Stimulated activated CD8-positive, alpha-beta memory T cell treated with anti-CD3 and anti-CD28 coated beads, Interleukin-2, amount 100 ng/mL, for 1 hour (primary cell): Measurements from ENCODE around the gene CEP19.

Experiments
- DNase-seq, 2 donors: peaks; one replicate each; pipeline ENCODE4 v3.0.0-alpha.2; 2020; ENCODE audit warnings: low read depth in 2 of 2

Gene CEP19

GRCh38 chr3:196666001-196666867 is 45.8 kb downstream of the CEP19 start:
- DNase-seq = no peak

- no peak for DNase-seq
Observed at GRCh38 chr3:196662711-196663571, 49.1 kb downstream of the CEP19 start.

- no peak for DNase-seq
Observed at GRCh38 chr3:196662033-196662432, 50.0 kb downstream of the CEP19 start.

- DNase-seq = no peak
Observed at GRCh38 chr3:196661400-196661799, 50.6 kb downstream of the CEP19 start.

- no peak for DNase-seq
Observed at GRCh38 chr3:196660381-196661166, 51.5 kb downstream of the CEP19 start.

GRCh38 chr3:196659901-196660351 is 52.1 kb downstream of the CEP19 start:
- DNase-seq = no peak
